Left ventricle myocardium inferior (tissue), 1 donor: ENCODE measurements around the gene ARHGEF4. TPM values are rescaled to one million over a fixed set of nuclear protein-coding genes. Genes with fewer than 3 reads are reported as not detected.

Source experiments
- DNase-seq: peaks from one replicate; pipeline ENCODE4 v3.0.0-alpha.2; 2020
- H3K27ac ChIP-seq: fragments of 200-600 bp; replicated peaks from 2 replicates; pipeline ENCODE4 v1.8.0; 2021
- H3K27me3 ChIP-seq: fragments of 200-600 bp; 2 replicates; pipeline ENCODE4 v1.8.0; 2021; ENCODE audit warnings: low read depth
- H3K36me3 ChIP-seq: fragments of 200-600 bp; 2 replicates; pipeline ENCODE4 v1.8.0; 2021
- H3K4me1 ChIP-seq: fragments of 200-600 bp; 2 replicates; pipeline ENCODE4 v1.8.0; 2021
- H3K4me3 ChIP-seq: fragments of 200-600 bp; 2 replicates; pipeline ENCODE4 v1.8.0; 2021; ENCODE audit warnings: mild to moderate bottlenecking, moderate library complexity
- H3K9me3 ChIP-seq: fragments of 200-600 bp; replicated peaks from 2 replicates; pipeline ENCODE4 v1.8.0; 2021
- intact Hi-C: fragments of 100-400 bp; cut with micrococcal nuclease; formaldehyde crosslinking; loops from one replicate; pipeline ENCODE4 v1.11.0; 2022
- total RNA-seq: library from RNA; stranded (reverse); fragmentation: NEBNext Ultra II Directional; extraction: Animal tissue kit (Norgen Biotek cat#: 25700); gene quantifications from one replicate; pipeline ENCODE4 v1.2.1, GENCODE V29; 2021
- TF ChIP-seq, protein P1 (sequence below): fragments of 200-600 bp; IDR thresholded peaks from 2 replicates; pipeline ENCODE4 v1.8.0; 2021; ENCODE audit warnings: antibody characterized with exemption, mild to moderate bottlenecking, borderline replicate concordance
- donor health status: DM: no; HTN: yes; CAD: no; lungs with severe emphysema.

ARHGEF4 gene
- total RNA-seq, 1 donor from 2014 or later = 5.3 TPM

DNA sequence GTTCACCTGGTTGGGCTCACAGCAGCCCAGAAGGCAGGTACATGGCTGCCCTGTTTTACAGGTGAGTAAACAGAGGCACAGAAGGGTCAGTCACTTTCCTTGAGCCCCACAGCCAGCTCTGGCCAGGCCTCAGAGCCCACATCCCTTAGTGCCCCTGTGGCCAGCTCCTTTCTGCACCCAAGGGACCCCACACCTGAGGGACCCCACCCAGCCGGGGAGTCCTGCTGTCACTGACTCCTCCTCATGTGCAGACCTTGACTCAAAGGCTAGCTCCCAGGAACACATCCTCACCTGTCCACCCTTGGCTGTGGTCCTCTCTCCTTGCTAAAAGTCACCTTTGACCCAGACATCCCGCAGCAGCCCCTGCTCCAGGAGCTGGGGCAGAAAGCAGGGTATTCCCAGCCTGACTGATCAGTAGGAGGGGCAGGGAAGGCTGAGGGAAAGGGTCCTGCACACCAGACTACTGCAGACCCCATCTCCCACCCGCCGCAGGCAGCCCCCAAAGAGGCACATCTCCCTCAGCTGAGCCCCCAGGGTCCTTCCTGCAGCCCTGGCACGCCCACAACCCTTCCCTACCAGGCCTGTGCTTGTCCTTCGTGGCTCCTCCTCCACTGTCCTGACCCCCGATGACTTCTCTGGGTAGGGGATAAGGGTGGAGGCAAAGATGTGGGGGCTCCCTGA, 9.8 kb upstream of the ARHGEF4 start:
- Histone ChIP-seq H3K27me3 (peaks cover 11% of the 10 kb centered on the region), H3K27ac (no peak overlapping the region), H3K4me3 (no peak overlapping the region), H3K4me1 (no peaks in the 10 kb centered on the region), H3K36me3 (no peaks in the 10 kb centered on the region), H3K9me3 (no peaks in the 10 kb centered on the region)
- intact Hi-C loops = no loop called here
- no peak for DNase-seq
- TF ChIP-seq, protein P1, sequence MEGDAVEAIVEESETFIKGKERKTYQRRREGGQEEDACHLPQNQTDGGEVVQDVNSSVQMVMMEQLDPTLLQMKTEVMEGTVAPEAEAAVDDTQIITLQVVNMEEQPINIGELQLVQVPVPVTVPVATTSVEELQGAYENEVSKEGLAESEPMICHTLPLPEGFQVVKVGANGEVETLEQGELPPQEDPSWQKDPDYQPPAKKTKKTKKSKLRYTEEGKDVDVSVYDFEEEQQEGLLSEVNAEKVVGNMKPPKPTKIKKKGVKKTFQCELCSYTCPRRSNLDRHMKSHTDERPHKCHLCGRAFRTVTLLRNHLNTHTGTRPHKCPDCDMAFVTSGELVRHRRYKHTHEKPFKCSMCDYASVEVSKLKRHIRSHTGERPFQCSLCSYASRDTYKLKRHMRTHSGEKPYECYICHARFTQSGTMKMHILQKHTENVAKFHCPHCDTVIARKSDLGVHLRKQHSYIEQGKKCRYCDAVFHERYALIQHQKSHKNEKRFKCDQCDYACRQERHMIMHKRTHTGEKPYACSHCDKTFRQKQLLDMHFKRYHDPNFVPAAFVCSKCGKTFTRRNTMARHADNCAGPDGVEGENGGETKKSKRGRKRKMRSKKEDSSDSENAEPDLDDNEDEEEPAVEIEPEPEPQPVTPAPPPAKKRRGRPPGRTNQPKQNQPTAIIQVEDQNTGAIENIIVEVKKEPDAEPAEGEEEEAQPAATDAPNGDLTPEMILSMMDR = no peak

- Histone ChIP-seq H3K36me3 (no peaks in the 10 kb centered on the region), H3K27me3 (peaks cover 18% of the 10 kb centered on the region), H3K4me1 (no peaks in the 10 kb centered on the region), H3K27ac (no peak overlapping the region), H3K4me3 (no peak overlapping the region), H3K9me3 (no peaks in the 10 kb centered on the region)
- intact Hi-C loops = no loop called here
- no peak for DNase-seq
- TF ChIP-seq, protein P1 = no peak
Observed at GRCh38 chr2:130827502-130828251, 9.0 kb upstream of the ARHGEF4 start.

- Histone ChIP-seq H3K4me3 (no peak overlapping the region), H3K4me1 (no peaks in the 10 kb centered on the region), H3K9me3 (no peaks in the 10 kb centered on the region), H3K36me3 (no peaks in the 10 kb centered on the region), H3K27ac (no peak overlapping the region), H3K27me3 (peaks cover 24% of the 10 kb centered on the region)
- TF ChIP-seq, protein P1 = no peak
- intact Hi-C loops = no loop called here
- no peak for DNase-seq
Observed at GRCh38 chr2:130828461-130828860, 8.3 kb upstream of the ARHGEF4 start.

- no peak overlapping the region for H3K27ac ChIP-seq
- TF ChIP-seq, protein P1 = no peak
- no peaks in the 10 kb centered on the region for H3K9me3 ChIP-seq
- intact Hi-C loops = no loop called here
- DNase-seq = no peak
- no peaks in the 10 kb centered on the region for H3K36me3 ChIP-seq
- peaks cover 30% of the 10 kb centered on the region for H3K27me3 ChIP-seq
- H3K4me3 ChIP-seq = no peak overlapping the region
- no peaks in the 10 kb centered on the region for H3K4me1 ChIP-seq
Observed at GRCh38 chr2:130829015-130829414, 7.7 kb upstream of the ARHGEF4 start.

GRCh38 chr2:130830538-130830937, 6.2 kb upstream of the ARHGEF4 start:
- no peaks in the 10 kb centered on the region for H3K36me3 ChIP-seq
- no peak for DNase-seq
- intact Hi-C loops = no loop called here
- TF ChIP-seq, protein P1 = no peak
- H3K4me1 ChIP-seq = no peaks in the 10 kb centered on the region
- H3K27me3 ChIP-seq = peaks cover 45% of the 10 kb centered on the region
- H3K4me3 ChIP-seq = no peak overlapping the region
- H3K27ac ChIP-seq = no peak overlapping the region
- H3K9me3 ChIP-seq = no peaks in the 10 kb centered on the region
